Lung microvascular endothelial cell (primary cell): ENCODE results near the gene ASIC3. TPM values are rescaled to one million over a fixed set of nuclear protein-coding genes. Genes with fewer than 3 reads are reported as not detected.

Experiments
- DNase-seq, 2 donors: peaks; one replicate each; pipeline versions ENCODE4 v3.0.0 to v3.0.0-alpha.2; 2010; ENCODE audit warnings: low read depth in 2 of 2
- total RNA-seq: library from RNA; depleted of rRNA; stranded (reverse); fragments of >200 nt; gene quantifications from 2 replicates; pipeline ENCODE4 v1.2.1, GENCODE V29; 2014

Gene ASIC3
- total RNA-seq, 1 donor from 2014 or later: 0.40 TPM

DNA sequence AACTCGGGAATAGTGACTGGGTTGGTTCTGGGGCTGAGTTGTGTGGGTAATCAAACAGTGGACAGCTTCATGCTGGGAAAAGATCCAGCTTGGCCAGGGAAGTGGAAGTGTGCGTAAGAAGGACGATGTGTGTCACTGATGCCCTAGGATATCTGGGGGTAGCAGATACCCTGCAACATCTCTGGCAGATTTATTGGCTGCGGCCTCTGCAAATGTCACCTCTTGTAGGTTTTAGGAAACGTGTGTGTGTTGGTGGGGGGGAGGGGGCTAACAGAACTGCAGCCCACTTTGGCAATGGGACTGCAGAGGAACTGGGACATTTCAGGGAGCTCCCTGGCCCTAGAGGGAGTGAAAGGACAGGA lies 37.0 kb downstream of the ASIC3 start:
- peak; percentile 41 to 90 for DNase-seq

DNA sequence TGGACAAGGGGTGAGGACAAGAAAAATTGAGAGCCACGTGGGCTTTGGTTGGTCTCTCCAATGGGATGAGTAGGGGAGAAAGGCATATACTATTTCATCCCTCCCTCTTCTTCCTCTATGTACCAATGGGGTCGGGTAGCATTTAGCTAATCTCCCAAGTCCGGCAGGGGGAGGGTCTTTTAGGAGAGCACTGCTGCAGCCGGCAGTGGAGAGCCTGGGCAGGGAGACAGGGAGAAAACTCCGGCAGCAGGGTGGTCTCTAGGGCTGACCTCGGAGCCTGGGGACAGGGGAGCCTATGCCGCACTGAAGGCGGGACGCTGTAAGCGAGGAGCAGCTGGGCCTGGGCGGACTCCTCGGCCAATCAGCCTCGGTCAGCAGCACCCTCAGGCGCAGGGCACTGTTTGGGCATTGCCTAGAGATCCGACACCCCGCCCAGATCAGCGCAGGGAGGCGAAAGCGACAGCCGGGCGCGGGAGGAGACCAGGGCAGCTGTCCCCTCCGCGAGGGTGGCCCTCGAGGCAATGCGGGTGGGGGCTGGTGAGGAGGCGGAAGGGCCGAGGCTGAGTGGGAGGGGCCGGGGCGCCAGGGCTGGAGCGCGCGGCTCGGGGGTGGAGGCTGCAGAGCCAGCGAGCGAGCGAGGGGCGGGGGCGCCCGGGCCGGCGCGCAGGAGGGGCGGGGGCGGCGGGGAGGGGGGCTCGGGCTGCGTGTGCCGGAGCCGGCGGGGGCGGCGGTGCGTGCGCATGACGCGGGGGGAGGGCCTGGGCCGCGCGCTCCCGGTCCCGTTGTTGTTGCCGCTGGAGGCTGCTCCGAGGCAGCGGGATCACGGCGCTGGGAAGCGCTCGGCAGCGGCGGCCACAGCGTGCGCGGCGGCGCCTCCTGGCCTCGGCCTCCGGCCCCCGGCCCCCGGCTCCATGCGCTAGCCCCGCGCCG lies 37.6 kb downstream of the ASIC3 start, which contains the start of gene AGAP3:
AGAP3 (plus strand) TSS at position 785 of the 930 bp plus-strand sequence. CDS start 267 bp downstream, outside the sequence.
- DNase-seq: peak; percentile 80 to 91

DNA sequence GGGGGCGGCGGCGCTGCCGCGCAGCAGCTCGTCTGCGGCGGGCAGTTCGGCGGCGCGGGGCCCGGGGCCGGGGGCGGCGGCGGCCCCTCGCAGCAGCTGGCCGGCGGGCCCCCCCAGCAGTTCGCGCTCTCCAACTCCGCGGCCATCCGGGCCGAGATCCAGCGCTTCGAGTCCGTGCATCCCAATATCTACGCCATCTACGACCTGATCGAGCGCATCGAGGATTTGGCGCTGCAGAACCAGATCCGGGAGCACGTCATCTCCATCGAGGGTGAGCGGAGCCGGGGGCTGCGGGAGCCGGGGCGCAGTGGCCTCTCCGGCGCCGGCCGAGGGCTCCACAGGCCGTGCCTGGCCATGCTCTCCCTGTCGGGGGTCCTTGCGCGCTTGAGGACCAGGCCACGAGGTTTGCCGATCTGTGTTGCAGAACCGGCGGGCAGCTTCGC lies 38.5 kb downstream of the ASIC3 start:
- DNase-seq: peak; percentile 50 to 53

GRCh38 chr7:151087245-151088018 lies 39.1 kb downstream of the ASIC3 start:
- peak; percentile 63 to 67 for DNase-seq

GRCh38 chr7:151088019-151088855 lies 39.9 kb downstream of the ASIC3 start:
- DNase-seq: peak; percentile 42 to 56

GRCh38 chr7:151088856-151089699 lies 40.7 kb downstream of the ASIC3 start:
- peak; percentile 92 to 94 for DNase-seq

DNA sequence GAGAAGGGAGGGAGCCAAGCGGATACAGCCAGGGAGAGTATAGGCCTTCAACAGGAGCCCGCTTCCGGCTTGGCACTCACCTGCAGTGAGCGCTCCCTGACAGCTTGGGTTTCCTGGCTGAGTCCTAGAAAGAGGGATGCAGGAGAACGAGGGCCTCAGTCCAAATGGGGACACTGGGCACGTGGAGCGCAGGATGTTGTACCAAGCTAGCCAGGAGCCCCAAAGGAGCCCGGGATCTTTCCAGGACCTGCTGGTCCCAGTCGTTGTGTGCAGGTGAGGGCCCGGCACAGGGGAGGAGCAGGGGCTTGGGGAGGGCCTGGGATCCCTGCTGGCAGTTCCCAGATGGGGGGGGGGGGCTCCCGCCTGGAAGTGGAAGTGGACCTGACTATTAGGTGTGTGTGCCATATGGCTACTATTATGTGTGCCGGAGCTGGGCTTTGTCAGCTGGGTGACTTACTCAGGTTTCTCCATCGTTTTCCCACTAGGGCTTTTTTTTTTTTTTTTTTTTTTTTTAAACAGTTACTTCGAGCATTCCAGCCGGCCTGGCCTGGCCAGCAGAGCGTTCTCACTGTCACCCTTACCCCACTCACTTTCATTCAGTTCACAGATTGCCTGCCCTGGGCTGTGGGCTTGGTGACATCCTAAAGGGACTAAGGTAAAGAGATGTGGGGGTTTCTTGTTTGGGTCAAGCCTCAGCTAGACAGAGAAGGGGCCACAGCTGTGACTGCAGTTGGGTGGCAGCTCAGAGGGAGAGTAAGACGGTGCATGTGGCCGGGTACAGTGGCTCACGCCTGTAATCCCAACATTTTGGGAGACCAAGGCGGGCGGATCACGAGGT lies 41.8 kb downstream of the ASIC3 start:
- peak; percentile 35 to 60 for DNase-seq

DNA sequence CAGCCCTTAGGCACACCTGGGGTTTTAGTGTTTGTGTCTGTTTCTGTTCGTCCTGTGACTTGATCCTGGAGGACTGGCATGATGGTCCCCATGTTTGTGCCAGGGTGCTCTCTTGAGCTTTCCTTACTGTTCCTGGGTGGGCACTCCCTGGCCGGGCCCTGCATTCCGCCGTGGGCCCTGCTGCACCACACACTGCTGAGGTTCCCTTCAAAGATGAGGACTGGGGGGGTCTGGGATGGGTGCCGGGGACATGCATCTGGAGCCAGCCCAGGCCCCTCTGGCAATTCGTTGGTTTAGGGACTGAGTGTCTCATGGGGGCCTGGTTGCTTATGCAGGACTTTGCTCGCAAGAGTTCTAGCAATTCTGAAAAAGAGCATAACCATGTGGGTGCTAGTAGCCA lies 42.7 kb downstream of the ASIC3 start:
- no peak for DNase-seq

DNA sequence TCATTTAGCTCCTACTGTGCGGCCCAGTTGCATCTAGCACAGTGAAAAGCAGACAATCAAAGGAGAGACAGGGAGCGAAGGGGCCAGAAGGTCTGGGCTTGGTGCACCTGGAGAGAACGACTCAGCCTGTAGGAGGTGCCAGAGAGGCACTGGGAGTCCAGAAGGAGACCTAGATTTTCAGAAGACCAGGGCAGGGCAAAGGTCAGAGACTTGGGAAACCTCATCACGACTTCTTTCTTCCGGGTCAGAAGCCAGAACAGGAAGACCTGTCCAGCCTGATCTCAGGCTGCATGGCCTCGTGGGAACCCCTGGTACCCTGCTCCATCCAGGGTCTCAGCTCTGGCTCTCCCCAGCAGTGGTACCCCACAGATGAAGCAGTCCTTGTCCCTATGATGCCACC lies 43.1 kb downstream of the ASIC3 start:
- DNase-seq: peak in 1 of 2 donors; percentile 42

DNA sequence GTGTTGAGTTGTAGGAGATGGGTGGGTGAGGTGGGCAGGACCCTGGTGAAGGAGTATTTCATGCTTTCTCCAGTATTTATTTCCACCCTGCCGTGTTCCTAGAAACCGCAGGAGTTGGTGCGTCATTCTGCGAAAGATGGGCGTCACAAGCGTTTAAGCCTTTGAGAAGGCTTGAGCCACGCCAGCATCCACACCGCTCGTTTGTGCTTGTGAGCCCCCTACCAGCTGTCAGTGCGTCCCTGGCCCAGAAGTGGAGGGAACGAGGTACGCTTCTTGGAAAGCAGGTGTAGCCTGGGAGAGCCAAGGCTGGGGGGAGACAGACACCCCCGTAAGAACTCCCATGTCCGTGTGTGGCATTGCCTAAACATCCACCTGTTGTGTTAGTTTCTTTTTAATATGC lies 43.7 kb downstream of the ASIC3 start:
- no peak for DNase-seq

GRCh38 chr7:151093748-151094147 lies 45.4 kb downstream of the ASIC3 start:
- DNase-seq: no peak

GRCh38 chr7:151094675-151095074 lies 46.3 kb downstream of the ASIC3 start:
- peak in 1 of 2 donors; percentile 29 for DNase-seq

DNA sequence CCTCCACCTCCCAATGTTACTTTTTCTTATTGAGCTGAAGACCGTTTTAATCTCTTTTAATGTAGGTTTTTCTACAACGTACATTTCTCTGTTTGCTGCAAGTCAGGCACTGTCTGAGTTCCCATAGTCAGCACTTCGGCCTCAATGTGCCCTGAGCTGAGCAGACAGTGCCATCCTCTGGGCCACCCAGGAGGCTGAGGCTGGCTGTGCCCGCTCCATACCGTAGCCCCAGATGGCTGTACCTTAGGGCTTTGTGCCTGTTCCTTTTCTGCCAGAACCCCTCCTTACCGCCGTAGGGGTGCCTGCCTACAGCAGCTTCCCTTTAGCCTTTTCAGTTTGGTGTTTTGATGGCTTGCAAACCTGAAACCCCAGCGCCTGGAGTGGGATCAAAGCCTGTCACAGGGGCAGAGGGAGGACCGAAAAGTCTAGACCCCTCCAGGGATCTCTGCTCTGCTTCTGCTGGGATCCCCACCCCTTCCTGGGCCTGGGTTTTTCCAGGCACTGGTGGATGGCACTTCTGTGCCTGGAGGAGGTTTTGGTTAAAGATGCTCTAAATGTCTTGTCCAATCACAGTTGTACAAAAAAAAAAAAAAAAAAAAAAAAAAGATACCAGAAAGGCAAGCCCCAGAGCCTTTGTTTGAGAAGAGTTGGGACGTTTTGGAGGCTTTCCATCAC lies 46.9 kb downstream of the ASIC3 start:
- peak in 1 of 2 donors; percentile 38 for DNase-seq

- DNase-seq: peak in 1 of 2 donors; percentile 57
Observed at GRCh38 chr7:151095828-151096475, 47.6 kb downstream of the ASIC3 start.

DNA sequence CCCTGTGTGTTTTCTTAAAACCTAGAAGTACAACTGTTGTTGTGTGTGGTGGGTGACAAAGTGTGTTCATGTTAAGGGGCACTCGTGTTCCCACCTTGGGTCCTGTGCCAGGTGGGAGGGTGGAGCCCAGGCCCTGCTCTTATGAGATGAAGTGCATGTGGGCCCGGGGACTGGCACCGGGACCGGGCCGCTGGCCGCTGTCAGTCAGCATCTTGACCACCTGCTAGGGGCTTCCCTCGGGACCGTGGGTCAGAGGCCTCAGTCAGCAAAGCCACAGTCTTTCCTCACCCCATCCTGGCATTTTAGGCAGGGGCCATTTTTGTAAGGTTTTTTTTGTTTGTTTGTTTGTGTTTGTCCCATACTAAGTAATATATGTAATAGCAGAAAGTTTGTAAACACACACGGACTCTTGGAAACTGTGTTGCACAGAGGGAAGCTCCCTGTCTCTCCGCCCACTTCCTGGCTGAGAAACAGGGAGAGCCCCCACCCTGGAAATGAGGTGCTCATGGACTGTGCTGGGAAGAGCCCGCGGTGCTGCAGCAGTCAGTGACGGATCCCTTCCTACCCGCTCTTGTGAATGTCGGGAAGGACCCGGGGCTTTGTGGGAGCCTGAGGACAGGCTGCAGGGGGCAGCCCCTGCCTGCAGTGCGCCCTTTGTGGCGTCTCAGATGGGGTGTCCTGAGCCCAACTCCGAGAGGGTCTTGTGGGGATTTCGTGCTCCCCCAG lies 51.3 kb downstream of the ASIC3 start:
- peak in 1 of 2 donors; percentile 65 for DNase-seq

DNA sequence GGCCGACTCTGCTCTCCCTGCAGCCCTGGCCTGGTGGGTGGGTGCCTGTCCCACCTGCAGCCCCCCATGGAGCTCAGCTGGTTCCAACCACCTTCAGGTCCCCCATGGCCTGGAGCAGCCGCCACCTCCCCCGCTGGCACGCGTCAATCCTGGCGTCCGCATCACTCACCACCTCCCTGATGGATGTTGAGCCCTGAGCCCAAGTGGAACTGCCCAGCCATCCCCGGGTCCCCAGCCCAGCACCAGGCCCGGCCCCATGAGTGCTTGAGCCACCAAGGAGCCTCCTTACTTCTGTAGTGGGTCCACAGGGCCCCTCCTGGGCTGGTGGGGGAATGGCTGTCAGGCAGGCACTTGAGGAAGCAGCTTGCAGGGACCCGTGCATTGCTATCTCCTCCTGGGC lies 52.6 kb downstream of the ASIC3 start:
- no peak for DNase-seq

DNA sequence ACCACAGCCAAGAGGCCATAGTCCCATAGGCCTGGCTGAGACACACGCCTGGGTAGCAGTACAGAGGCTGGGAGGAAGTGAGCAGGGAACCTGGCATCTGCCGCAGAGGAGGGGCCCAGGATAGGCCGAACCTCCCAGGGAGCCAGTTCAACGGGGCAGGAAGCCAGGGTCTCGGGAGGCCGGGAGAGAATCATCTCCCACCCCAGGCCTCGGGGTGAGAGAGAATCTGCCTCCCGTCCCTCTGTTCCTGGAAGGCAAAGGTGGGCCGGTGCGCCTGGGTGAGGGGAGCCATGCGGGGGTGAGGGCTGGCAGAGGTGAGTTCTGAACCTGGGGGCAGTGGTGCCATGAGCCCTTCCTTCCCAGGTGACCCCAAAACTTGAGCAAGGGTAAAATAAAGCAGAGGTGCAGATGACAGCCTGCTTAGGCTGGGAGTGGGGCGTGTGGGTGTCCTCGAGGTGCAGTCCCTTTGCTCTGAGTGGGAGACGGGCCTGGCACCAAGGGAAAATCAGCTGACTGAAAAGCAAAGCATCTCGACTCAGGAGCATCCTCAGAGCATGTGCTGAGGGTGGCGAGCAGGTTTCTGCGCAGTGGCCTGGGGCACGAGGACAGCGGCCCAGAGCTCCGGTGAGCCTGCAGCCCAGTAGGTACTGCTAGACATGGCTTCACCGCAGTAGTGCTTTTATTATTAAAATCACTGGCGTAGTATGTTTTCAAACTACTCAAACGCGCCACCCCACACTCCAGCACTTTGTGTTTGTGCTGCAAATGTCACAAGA lies 53.5 kb downstream of the ASIC3 start:
- no peak for DNase-seq
